GM21786 (cell line): Measurements from ENCODE around the gene SLC14A1.
"Not testable (repeated sequence)": the region's sequence is repeated elsewhere in the genome, so short reads cannot be mapped to it uniquely, and the experiment has no call there.

Experiments used
- ATAC-seq: cut with Tn5 transposase; IDR thresholded peaks from one replicate; pipeline ENCODE4 v1.9.1; 2021; ENCODE audit not compliant: unreplicated experiment

SLC14A1 gene

DNA sequence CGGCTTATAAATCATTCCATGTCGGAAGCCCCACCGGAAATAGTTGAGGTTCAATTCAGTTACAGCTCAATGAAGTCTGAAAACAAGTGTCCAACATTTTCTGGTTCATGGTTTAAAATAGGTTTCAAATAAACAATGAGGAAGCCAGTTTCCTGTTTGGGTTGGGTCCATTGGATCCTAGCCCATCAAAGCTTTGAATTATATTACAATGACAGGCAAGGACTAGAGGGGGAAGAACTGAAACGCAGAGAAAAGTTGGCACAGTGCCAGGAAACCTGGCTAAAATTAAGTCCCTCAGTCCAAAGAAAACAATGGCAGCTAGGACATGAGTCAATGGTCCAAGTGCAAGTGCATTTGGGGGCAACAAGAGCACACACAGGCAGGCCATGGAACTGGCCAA lies 32.0 kb downstream of the SLC14A1 start:
- no peak for ATAC-seq

DNA sequence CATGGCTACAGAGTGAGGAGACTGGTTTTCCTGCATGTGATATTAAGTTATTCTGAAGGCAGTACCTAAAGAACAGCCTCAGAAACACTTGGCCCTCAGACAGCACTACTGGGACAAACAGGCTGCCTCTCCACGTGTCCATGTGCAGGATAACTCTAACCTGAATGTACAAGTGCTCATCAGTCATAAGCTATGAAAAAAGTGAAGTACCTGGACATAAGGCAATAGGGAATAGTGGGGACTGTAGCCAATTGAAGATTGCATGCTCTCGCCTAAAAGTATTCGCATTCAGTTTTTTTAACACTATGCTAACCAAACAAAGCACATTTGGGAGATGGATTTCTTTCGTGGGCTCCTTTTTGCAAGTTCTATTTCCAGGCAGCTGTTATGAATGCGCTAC lies 33.0 kb downstream of the SLC14A1 start:
- no peak for ATAC-seq

DNA sequence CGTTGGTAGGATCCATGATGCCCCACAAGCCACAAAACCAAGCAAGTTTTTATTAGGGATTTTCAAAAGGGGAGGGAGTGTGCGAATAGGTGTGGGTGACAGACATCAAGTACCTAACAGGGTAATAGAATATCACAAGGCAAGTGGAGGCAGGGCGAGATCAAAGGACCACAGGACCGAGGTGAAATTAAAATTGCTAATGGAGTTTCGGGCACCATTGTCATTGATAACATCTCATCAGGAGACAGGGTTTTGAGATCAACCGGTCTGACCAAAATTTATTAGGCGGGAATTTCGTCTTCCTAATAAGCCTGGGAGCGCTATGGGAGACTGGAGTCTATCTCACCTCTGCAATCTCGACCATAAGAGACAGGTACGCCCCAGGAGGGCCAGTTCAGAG lies 33.7 kb downstream of the SLC14A1 start:
- not testable (repeated sequence) for ATAC-seq

DNA sequence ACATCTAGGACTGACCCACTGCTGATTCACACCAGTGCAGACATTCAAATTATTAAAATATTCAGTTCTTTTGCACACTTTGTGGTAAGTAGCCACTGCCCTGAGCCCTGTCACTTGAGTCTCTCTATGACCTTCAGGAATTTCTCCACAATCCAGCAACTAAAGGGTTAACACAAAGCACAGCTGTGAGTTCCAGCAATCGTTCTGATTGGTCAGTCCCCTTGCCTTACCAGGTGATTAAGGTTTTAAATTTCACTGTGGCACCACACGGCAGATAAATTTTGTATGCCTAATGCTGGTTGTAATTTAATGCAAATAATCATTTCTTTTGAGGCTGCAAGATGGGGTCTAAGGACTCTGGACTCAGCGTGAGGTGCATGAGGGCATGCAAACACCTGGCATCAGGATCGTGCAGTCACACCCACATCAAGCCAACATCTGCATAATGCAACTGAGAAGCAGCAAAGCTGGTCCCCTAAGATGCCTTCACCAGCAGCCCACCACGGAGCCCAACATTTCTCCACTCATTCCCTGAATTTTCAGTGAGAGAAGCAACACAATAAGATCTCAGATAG lies 36.6 kb downstream of the SLC14A1 start:
- no peak for ATAC-seq

DNA sequence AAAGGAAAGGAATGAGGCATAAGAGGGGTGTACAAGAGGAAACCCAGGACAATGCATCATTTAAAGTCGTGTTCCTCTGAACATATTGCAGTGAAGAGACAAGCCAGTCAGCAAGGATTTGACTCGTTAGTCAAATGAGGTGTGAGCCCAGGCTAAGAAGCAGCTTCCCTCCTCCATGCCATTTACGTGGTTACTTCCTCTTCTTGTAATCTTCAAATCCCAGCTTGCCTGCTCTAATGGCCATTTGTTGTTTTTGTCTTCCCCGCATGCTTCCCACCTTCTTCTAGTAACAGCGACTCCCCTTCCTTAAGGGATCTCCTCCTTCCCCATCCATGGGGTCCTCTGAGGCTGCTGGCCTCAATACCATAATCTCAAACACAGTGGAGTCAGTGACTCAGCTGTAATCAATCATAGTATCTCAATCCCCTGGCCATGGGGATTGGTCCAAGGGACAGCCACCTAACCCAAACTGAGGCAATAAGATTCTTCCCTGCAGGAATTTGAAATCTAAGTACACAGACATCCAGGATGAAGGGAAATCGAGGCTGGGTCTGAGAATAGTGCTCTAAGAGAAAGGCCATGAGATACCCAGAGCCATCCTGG lies 37.6 kb downstream of the SLC14A1 start:
- ATAC-seq = no peak

DNA sequence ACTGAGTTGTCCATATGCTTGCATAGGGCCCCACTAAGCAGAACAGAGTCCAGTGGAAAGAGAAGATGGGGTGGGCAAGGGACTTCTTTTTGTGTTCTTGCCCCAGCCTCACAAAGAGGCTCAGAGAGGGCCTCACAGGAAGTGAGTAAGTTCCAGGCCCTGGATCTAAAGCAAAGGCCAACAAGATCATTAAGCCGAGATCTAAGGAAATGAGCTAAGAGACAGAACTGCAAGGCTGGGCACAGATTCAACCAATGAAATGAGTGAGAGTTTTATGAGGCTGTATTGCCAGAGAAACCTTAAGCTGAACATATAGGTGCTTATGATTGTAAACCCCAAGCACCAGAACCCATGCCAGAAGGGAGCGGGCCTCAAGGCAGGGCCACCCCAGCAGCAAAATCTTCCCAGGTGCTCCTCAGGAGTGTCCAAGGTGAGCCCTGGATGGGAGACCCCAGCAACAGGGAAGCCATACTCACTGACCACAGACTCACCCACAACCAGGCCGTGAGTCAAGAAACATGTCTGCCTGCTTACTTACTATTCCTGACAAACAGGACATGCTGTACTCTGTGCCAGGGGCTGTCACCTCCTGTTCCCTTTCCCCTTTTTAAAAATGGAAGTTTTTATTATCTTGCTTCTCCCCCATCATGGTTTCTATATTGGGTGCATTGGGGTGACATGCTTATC lies 40.2 kb downstream of the SLC14A1 start:
- no peak for ATAC-seq

DNA sequence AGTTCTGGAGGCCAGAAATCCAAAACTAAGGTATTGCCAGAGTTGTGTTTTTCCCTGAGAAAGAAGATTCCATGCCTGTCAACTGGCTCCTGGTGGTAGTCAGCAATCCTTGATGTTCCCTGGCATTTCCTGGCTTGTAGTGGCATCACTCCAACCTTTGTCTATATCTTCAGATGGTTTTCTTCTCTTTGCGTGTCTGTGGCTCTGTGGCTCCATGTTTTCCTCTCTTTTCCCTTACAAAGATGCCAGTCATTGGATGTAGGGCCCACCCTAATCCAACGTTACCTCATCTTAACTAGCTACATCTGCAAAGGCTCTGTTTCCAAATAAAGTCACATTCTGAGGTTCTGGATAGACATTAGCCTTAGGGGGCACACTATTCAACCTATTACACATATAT lies 41.8 kb downstream of the SLC14A1 start:
- no peak for ATAC-seq

DNA sequence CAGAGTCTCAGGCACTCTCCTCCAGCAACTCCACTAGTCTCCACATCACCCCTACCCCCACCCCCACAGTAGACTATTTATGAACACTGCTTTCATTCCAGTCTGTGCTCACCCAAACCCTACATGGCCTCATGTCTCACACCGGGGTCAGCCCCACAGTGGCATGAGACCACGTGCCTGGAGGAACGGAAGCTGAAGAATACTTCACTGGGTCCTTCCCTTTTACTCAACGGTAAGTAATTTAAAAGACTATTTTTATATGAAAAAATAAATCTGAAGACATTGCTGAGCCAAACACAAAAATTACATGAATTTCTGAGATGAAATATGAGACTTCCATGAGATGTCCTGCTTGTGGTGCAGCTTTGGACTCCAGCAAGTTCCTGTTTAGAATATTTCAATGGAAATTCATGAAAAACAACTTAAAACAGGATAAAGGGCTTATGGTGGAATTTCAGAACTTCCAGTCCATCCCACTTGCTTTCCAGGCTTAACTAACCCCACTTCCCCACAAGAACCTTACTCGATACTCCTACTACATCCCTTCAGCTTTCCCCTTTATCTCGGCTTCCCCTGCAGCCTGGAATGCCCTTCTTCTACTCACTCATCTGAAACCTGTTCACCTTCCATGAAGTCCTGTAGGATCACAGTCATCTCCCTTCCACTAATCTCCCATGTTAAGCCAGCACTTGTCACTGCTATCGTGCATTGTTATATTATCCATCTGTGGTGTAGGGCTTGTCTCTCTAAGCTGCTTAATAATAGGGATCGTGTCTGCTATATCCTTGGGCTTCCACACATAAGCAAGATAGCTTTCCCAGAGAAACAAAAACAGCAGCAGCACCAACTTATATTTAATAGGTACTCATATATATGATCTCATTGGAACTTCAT lies 47.9 kb downstream of the SLC14A1 start:
- no peak for ATAC-seq

DNA sequence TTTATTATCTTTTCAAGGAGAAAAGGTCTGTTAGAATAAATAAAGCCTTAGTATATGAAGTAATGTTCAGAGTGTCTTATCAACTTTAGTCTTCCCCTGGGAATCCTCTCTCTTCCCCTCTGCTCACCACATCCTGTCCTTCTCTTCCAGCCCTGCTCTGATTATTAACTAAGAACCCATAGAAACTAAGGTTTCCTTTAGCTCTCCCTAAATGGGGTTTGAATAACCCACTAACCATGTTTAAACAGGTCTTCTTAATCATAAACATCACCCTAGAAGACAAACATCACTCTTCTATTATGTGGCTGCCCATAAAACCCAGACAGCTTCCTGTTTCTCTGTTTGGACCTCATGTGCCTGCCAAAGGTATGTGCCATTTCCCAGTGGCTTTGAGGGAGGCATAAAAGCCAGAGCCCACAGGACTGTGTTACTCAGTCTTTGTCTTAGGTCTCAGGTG lies 50.1 kb downstream of the SLC14A1 start:
- peak; percentile 39 for ATAC-seq

DNA sequence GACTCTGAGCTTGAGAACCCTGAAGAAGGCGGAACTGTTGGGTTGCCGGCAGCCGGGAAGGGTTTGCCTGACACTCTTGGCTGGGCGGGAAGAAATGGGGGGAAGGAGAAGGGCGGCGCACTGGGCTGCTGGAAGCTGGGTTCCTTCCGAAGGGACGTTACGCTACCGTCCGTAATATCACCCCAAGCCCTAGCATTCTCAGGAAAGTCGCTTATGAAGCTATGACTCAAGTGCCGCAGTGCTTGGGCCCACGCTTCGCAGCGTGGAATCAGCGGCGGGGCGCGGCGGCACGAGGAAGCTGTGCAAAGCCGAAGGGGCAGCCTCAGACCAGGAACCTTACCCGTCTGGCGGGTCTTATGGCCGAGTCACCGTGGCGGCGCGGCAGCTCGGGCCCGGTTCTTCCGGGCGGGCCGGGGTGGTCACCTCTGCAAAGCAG lies 51.3 kb downstream of the SLC14A1 start:
- peak; percentile 59 for ATAC-seq

DNA sequence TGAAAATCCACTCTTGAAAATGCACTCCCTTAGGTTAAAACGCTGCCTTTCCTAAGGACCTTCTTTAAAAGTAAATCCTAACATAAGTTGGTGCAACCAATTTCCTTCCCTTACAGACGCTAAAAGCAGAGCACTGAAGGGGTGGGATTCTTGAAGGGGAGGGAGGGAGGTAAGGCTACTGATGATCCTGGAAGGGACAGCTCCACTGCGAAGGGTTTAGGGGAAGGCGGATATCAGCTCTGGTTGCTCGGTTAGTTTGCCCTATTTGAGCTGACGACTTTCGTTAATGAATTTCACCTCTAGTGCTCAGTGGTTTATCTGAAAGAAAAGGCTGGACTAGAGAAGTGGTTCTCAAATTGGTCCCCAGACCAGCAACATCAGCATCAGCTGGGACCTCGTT lies 51.8 kb downstream of the SLC14A1 start:
- no peak for ATAC-seq

DNA sequence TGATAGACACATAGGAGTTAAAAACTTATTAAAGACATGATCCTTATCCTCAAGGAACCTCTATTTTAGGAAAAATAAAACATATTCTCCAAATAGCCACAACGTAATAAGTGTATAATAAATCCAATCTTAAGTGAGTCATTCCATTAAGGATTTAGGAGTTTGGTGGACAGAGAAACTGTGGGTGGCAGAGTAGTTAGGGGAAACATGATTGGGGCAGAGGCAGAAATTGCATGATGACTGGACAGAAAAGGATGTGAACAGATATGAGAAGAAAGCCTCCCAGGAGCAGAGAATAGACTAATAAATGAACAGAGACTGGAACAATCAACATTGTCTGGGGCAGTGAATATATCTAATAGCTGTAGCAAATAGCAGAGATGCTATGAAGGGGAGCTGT lies 53.4 kb downstream of the SLC14A1 start:
- ATAC-seq = no peak

DNA sequence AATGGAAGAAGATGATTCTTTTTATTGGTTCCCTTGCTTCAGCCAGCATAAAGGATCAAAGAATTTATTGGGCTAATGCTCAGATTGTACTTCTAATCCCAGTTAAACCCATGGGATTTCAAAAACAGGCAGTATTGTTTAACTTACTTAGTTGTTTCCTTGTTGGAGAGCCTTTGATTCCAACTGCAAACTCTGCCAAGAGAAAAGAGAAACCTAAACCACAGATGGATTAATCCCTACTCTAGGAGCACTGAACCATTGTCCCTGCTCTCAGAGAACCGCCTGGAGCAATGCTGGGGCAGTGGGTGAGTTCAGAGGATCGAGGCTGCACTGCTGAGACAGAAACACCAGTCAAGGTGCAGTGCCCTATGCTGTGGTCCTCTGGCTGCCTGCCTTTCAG lies 56.6 kb downstream of the SLC14A1 start:
- no peak for ATAC-seq

DNA sequence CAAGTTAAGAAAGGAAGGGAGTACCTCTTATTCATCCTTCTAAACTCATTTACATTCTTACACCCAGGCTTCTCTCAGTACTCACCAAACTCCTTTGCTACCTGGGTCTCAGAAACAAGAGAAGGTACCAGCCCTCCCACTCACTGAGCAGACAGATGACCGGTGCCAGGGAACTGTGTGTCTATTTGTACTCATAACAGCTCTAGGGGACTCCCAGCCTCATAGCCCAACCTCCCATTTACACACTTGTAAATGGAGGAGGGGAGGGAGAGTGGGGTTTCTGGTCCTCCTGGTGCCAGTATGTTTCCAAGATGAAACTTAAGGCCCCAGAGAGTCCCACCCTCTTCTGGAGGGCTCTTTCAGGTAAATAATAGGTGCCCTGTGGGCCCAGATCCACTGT lies 58.7 kb downstream of the SLC14A1 start:
- no peak for ATAC-seq

DNA sequence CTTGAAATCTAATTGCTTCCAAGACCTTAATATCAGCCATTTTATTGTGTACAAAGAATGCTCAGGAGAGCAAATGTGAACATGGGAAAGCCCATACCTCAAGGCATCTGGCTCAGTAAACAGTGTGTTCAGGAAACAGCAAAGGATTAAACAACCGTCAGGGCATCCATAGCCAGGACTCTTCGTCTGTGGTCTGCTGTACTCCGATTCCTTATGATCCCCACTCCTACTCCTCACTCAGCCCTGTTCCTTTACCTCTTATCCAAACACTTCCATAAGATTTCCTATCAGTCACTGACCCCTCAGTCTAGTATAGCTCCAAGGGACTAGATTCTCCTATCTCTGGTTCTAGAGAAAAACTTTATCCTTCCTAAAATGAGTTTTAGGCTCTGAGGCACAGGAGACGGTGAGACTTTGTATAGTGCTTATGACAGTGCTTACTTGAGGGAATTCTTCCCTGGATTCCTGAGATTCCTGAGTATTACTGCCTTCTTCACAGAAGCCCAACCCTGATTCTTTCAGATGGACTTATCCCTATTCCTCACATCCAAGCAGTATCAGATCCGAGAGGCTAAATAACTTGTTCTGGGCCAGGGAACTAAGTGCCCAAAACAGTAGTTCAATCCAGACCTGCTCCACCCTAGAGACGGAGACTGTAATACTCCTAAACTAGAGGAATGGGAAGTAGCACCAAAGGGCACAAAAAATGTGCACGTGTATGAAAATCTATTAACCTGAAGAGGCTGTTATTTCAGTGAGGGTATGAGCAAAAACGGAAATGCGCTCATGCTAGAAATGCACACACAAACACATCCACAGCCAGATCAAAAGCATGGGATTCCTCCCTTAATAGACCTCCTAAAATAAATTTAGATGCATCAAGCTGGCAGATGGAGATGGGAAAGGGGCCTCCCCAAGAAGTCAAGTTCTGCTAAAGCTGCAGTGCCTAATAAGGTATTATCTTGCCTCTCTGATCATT lies 59.4 kb downstream of the SLC14A1 start:
- ATAC-seq = no peak

DNA sequence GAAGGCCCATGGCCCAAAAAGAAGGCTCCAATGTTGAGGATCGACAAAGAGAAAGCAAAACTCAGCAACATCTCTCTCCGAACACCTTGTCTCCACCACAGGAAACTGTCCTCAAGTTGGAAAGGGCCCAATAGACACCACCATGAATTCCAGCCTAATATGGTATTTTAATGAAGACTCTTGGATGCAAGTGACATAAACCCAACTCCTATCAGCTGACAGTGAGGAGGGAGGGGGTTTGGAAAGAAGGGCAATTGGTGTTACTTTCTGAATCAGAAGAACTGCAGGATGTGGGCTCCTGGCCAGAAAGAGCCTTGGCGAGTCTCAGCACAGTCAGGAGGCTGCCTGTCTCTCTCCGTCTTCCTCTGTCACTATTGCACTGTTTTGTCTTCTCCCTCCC lies 61.2 kb downstream of the SLC14A1 start:
- ATAC-seq = no peak

DNA sequence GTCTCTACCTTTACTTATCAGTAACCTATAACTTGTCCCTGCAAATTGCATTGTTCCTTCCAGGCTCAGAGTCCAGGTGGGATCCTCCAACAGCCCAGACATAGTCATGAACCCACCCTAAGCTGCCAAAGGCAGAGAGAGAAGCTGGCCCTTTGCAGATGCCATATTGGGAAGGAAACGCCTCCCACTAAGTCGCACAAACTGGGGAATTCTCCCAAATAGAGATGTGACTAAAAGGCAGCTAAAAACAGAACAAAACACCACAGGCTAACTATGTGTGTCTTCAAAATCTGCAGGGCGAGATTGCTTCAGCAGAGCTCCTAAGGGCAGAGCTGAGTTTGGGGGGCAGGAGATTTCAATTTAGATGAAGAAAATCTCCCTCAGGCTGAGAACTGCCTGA lies 63.0 kb downstream of the SLC14A1 start:
- ATAC-seq = no peak

DNA sequence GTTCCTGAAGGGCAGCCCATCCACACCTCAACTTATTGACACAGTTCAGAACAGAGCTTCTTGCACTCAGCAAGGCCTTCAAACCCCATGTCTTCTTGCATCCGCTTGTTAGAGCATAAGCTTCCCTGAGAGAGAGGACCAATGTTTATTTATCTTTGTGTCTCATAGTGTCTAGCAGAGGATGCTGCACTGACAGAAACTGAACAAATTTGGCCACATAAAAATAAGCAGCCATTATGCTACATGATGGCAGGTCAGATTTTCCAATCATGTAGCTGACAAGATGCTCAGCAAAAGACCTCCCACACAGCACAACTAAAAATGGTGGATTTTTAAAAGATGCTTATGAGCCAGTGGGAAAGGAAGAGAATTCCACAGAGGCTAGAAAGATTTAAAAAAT lies 63.4 kb downstream of the SLC14A1 start:
- ATAC-seq = no peak

DNA sequence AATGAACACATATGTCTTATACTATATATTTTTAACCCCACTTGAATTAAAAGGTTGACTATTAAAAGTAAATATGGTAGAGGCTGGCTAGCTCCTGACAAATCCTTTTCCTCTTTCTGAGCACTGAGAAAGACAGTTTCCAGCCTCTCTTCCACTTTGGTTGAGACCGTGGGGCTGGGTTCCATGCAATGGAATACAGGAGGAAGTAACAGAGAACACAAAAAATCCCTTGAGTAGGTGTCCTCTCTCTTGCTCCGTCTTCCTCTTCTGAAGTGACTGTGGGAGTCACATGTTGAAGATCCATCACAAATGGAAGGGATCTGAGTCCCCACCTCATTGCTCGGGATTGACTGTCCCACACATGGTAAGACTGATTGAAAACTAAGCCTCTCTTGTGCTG lies 64.9 kb downstream of the SLC14A1 start:
- no peak for ATAC-seq

DNA sequence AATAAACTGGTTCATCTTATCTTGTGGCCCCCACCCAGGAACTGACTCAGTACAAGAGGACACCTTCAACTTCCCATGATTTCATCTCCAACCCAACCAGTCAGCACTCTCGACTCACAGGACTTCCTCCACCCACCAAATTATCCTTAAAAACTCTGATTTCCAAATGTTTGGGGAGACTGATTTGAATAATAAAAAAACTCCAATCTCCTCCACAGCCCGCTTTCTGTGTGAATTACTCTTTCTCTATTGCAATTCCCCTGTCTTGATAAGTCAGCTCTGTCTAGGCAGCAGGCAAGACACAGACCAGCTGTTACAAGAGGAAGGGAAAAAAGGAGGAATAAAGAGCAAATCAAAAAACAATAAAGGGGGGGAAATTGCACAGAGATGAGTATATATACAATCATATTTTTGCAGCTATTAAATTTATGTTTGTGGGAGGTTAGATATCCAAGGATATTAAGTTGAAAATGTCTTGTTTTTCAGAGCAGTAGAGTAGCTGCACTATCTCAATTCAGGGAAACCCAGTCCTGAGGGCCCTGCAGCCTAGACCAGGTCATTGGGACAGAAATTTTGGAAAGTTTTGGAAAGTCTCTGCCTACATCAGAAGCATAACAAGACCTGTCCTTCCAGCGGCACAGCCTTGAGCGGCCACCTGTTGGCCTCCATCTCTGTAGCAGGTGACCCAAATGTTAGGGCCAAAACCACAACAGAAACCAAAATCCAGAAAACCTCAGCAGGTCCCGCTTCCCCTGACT lies 68.7 kb downstream of the SLC14A1 start:
- no peak for ATAC-seq
